ENCODE measurements around the gene HOXD9. TPM values are rescaled to one million over a fixed set of nuclear protein-coding genes. Genes with fewer than 3 reads are reported as not detected.
A peak's percentile ranks its signal among the peaks of the same experiment; 100 is the strongest.

HOXD9 gene
- total RNA-seq, 1 donor from 2014 or later = not detected

DNA sequence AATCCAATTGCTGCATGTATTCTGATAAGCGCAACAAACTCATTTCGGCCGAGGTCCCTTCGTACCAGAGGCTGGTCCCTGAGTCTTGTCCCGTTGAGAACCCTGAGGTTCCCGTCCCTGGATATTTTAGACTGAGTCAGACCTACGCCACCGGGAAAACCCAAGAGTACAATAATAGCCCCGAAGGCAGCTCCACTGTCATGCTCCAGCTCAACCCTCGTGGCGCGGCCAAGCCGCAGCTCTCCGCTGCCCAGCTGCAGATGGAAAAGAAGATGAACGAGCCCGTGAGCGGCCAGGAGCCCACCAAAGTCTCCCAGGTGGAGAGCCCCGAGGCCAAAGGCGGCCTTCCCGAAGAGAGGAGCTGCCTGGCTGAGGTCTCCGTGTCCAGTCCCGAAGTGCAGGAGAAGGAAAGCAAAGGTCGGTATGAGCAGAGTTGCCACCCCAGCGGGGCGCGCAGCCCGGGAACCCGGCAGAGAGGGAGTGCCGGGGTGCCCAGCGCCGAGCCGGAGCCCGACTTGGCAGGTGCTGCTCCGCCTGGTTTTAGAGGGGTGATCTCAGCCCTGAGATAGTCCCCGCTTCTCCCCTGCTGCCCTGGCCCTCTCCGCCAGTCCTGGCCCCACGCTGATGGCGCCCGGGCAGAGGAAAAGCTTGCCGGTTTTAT lies 5.2 kb upstream of the HOXD9 start:
- no peak for DNase-seq (ENCODE audit: missing footprints)
- ATAC-seq = no peak
- intact Hi-C loops (cut with DNase I) = no loop called here

DNA sequence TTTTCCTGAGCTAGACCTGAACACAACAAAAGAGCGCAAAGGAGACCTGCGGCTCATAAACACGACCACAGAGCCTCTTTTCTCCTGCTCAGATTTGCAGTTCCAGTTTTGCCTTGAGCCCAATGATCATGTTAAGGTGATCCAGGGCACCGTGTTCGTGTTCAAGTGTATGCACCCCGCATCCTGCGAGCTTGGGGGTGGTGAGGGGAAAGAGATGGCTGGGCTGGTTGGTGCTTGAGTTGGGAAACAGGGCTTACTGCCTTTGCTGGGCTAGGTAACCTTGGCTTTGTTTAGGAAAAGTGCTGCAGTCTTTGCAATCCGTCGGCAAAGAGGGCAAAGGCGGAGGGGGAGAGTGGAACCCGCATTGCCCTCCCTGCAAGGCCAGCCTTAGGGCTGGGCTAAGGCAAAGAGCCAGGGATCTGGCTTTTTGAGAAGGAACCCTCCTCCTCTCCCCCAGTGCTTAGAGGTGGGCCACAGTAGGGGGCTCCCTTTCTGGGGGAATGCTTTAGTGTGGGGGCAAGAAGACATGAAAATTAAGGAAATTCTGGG lies 4.6 kb upstream of the HOXD9 start:
- intact Hi-C loops (cut with DNase I) = no loop called here
- DNase-seq (ENCODE audit: missing footprints) = no peak
- ATAC-seq = no peak

DNA sequence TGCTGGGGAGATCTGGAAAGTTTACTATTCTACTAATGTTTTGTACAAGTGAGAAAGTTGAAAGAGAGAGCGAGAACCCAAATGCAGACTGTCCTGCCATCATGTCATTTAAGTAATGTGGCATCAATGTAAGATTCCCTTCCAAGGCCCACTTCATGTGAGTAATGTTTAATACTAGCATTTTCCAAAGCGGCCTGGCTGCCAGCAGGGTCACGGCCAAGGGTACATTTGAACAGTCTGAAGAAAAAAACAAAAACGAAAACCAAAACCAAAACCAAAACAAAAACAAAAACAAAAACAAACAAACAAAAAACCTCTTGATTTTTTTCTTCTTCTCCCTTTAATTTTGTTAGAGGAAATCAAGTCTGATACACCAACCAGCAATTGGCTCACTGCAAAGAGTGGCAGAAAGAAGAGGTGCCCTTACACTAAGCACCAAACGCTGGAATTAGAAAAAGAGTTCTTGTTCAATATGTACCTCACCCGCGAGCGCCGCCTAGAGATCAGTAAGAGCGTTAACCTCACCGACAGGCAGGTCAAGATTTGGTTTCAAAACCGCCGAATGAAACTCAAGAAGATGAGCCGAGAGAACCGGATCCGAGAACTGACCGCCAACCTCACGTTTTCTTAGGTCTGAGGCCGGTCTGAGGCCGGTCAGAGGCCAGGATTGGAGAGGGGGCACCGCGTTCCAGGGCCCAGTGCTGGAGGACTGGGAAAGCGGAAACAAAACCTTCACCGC lies 3.7 kb upstream of the HOXD9 start:
- DNase-seq (ENCODE audit: missing footprints) = no peak
- no peak for ATAC-seq
- intact Hi-C loops (cut with DNase I) = no loop called here

DNA sequence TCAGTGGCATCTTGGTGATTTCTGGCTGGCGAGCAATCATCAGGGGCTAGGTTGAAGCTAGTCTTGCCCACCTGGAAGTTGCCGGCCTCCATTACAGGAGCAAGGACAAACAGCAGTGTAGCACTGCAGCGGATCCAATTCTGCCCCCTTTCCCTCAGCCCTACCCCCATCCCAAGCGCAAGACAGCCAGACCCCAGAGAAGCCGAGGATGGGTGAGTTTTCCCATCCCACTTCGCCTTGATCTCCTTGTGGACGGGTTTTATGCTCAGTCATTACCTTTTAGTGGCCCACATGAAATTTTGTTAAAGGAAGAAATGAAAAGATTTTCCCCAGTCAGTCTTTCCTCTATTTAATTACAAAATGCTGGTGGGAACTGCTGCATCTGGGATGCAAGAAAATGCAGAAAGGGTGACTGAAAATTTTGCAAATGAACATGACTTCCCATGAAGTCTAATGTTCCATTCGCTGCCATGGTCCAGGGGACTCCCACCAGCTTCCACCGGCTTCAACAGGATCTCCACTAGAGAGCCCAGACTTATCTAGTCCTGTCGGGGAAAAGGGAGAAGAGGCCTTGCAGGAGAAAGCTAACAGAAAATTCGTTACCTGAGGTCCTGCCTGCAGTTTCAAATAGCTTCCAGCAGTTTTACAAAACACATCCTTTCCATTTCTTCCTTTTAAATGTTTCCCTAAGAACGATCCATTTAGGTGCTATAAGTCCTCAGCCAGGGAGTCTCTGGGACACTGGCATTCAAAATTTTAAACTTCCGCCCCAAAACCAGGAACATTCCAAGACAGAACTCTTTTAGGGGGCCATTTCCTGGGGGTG lies 1.9 kb upstream of the HOXD9 start:
- ATAC-seq = no peak
- no peak for DNase-seq (ENCODE audit: missing footprints)
- intact Hi-C loops (cut with DNase I) = no loop called here

DNA sequence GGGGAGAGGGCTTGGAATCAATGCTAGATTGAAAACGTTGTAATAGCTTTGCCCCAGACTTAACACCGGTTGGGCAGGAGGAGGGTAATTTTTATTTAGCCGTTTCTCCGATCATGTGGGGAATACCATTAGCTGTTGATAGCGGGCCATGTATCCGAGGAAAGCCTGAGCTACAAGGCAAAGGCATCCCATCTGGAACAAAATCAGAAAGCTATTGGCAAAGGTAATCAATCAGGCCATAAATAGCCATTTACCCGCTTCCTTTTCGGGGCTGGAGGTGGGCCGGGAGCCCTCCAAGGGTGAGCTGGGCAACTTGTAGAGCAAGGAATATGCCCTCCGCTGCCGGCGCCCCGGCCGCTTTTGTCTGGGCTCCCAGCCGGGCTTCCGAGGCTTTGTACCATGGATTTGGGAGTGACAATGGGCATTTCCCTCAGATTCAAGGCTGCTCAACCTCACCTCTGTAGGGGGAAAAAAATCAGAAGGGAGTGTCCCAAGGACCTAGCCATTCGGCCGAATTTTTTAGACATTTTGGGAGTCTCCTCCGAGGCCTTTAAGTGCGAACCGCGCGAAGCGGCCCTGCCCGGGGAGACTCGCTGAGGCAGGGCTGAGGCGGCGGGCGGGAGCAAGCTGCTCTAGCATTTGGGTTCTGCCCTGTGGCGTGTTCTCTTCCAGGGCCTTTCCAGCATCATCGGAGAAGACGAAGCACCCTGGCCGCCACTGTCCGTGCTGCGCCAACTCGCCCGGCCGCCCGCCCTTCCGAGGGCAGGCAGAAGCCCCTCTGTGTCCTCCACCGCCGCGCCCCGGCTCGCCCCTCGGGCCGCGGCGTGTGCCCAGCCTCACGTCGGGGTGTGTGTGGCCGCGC lies 1.1 kb upstream of the HOXD9 start:
- DNase-seq (ENCODE audit: missing footprints) (no peak), ATAC-seq (no peak)
- intact Hi-C loops (cut with DNase I) = no loop called here

DNA sequence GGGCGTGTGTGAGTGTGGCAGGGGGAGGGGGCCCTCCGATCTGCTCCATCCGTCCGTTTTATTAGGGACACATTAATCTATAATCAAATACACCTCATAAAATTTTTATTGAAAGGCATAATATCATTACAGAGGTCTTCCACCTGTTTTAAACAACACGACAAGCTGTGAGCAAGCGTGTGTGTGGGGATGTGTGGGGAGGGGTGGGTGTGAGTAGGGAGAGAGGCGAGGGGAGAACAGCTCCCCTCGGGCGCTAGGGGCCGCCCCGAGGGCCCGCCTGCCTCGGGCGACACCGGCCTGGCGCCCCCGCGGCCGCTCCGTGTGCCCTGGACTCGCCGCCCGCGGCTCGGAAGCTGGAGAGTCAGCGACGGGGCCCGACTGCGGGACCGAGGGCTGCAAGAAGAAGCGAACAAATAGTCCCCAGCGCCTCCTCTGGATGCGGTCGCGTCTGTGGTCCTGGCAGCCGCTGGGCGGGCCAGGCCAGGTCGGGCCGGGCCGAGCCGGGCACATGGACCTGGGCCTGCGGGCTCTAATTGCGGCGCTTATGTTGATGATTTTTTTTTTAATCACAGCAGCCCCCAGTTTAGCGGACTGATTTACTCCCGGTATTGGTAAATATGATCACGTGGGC lies 352 bp upstream of the HOXD9 start:
- ATAC-seq = no peak
- DNase-seq (ENCODE audit: missing footprints) = peak; percentile 80

DNA sequence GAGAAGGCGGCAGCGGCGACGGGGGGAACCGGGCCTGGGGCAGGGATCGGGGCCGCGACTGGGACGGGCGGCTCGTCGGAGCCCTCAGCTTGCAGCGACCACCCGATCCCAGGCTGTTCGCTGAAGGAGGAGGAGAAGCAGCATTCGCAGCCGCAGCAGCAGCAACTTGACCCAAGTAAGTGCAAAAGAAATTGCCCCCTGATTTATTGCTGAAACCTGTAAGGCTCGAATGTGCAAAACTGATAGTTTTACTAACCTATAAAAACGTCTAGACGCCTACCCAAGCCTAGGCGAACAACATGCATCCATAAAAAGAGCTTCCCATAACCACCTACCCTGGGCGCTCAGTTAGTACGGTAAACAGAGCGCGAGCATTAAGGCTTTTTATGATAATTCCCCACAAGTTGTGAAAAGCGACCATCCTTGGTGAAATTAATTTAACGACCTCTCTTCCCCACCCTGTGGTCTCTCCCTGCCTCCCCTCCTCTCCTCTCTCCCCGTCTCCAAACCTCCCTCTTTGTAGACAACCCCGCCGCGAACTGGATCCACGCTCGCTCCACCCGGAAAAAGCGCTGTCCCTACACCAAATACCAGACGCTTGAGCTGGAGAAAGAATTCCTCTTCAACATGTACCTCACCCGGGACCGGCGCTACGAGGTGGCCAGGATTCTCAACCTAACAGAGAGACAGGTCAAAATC lies 1.0 kb downstream of the HOXD9 start:
- DNase-seq (ENCODE audit: missing footprints) (no peak), ATAC-seq (no peak)

More for the DNA sequence above, 352 bp upstream of the HOXD9 start:
- intact Hi-C loops (cut with DNase I) = no loop called here

DNA sequence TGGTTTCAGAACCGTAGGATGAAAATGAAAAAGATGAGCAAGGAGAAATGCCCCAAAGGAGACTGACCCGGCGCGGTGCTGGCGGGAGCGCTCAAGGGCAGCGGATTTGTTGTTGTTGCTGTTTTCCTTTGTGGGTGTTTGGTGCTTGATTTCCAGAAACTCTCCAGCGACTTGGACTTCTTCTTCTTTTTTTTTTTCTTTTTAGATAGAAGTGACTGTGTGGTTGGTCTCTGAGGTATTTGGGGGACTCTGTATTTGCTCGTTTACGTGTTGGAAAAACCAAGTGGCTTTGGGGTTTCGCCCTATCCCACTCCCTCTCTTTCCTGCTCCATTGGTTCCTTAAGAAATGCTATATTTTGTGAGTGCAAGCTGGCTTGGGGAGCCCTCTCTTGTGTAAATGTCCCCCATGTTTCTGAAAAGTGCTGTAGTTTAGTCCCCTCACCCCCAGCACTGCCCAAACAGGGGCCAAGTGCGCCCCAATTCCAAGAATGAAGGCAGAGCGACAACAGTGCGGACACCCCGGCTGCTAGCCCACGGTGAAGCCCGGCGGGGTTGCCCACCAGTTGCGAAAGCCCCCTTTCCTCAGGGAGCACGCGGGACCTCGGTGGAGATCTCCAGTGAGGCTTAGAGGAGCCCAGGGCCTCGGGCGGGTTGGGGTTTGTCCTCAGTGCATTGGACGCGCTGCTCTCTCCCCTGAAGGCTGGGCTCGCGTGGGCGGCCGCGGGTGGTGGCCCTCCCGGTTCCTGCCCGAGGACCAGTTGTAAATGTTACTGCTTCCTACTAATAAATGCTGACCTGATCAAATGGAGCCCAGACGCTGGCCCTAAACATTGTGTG lies 1.8 kb downstream of the HOXD9 start:
- ATAC-seq (no peak), DNase-seq (ENCODE audit: missing footprints) (no peak)
- intact Hi-C loops (cut with DNase I) = no loop called here

More for the DNA sequence above, 1.0 kb downstream of the HOXD9 start:
- intact Hi-C loops (cut with DNase I) = no loop called here

DNA sequence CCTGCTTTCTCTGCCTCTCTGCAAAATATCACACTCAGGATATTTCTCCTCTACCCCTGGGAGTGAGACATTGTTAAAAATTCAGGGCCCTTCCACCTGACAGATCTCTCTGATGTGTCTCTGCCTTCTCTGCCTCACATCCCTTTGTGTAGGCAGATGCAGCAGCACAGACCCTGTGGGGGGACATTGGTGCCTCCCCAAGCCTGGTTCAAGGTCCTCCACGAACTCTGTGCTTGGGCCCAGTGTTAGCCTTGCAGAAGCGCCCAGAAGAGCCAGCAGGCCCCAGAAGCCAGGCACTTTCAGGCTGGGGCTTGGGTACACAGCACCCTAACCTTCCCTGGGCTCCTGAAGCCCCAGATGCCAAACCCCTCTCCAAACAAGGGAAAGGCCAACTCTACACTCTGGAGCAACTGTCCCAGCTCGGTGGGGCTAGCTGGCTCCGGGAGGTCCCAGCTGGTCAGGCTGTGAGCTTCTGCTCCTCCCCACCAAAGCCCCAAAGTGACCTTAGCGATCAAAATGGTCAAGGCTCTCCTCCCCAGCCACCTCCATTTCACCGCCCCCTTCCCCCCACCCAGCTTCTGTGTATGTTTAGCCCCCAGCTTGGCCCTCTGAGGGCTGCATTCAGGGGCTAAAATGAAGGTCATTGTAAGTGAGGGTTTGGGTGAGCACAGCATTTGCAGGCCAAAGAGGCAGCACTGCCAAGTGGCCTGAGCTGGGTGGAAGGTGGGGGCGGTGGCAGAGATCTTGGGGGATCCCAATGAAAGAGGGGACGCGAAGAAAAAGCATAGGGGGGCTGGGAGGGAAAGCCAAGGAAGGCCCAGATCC lies 2.6 kb downstream of the HOXD9 start:
- intact Hi-C loops (cut with DNase I) = loop anchor here (5.0 kb wide), 3 partner anchors 427 to 687 kb away; no protein-coding TSS in a partner anchor
- ATAC-seq = no peak

DNA sequence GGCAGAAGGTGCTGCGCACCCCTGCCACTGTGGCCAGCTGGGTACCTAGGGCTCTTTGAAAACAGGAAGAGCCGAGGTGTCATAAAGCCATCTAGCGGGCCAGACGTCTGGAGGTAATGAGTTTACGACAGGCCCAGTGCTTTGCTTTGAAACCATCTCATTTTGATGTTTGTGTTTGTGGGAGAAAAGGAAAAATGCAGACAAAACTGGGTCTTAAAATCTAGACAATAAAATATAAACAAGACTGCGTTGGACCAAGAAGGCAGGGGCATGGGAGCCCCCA lies 3.2 kb downstream of the HOXD9 start:
- intact Hi-C loops (cut with DNase I) = loop anchor here (2.0 to 5.0 kb wide), 5 partner anchors 427 to 1023 kb away; no protein-coding TSS in a partner anchor
- ATAC-seq = no peak

More for the DNA sequence above, 2.6 kb downstream of the HOXD9 start:
- no peak for DNase-seq (ENCODE audit: missing footprints)

DNA sequence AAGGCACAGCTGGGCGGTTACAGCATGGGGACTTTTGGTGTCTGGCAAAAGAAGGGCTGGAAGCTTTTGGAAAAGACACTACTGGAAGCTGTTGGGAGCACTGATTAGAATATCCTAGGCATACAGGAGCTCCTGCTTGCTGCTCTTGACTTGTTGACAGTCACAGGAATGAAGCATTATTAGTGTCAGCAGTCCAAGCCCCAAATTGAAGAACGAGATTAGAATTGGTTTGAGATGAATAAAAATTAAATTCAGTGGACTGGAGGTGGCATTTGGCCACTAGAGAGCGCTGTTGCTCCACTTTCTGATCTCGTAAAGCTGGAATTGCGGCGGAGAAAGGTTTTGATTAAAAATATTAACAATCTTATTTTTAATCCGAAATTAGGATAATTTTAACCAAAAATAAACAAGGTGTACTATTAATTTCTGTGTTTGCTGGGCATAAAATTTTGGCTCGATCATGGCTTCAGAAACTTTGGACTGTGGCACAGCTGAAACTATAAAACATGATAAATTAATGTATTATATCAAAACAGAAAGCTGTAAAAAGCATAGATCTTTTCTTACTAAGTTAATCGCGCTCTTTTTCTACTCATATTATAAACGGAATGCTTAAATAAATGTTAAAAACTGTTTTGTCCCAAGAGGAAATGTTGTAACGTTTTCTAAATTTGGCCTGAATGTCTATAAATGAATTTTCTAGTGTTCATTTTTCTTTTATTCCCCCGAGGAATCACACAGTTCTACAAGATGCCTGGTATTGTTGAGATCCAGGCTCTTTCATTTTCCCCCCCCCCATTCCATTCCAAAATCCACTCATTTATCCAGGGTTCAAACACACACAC lies 4.6 kb downstream of the HOXD9 start:
- ATAC-seq = no peak
- intact Hi-C loops (cut with DNase I) = loop anchor here (2.0 to 5.0 kb wide), 5 partner anchors 425 to 1022 kb away; no protein-coding TSS in a partner anchor
- no peak for DNase-seq (ENCODE audit: missing footprints)

More for the DNA sequence above, 3.2 kb downstream of the HOXD9 start:
- no peak for DNase-seq (ENCODE audit: missing footprints)

DNA sequence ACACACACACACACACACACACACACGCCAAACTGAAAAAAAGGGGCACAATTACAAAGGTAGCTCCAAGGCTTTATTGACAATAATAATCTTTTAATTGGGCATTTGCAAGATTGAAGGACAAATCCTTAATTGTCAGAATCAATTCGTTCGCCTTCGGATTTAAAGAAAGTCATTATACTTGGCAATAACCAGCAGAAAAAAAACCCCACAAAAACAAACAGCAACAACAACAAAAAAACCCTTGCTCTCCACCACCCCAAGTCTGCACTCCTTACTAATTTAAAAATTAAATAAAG lies 5.2 kb downstream of the HOXD9 start:
- no peak for DNase-seq (ENCODE audit: missing footprints)
- ATAC-seq = no peak
- intact Hi-C loops (cut with DNase I) = loop anchor here (2.0 to 5.0 kb wide), 5 partner anchors 425 to 1021 kb away; no protein-coding TSS in a partner anchor

DNA sequence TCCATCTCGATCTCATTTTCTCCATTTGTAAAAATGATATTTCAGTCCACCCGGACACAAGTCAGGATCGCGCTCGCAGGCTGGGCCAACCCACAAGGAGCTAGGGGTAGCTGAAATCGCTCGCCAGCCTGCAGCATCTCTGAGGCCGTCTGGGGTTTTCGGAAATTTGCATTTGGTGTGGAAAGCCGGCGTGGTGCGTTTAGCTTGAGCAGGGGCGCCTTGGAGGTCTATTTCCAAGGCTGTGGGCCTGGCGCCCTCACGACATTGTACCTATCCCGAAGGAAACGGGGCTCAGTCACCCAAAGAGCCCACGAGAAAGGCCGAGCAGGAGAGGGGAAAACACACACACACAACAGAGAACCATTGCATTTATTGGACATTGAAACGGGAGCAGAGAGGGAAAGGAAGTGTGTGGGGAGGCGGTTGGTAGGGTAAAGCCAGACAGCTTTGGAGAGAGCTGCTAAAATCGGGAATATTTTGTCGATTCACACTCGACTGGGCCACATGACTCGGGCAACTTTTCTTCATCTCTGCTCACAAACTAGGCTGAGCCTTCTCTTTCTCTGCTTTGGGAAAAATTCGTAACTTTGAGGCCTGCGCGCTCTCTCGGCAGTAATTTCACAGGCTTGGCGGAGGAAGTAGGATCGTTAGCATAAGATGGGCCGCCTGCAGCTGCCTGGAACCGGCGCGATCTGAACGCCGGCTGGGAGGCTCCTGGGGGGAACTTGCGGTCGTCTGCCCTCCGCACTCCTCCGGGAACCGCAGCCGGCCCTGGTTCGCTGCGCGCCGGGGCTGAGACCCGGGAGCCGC lies 5.9 kb downstream of the HOXD9 start:
- ATAC-seq (no peak), DNase-seq (ENCODE audit: missing footprints) (no peak)
- intact Hi-C loops (cut with DNase I) = loop anchor here (5.0 kb wide), 3 partner anchors 424 to 684 kb away; no protein-coding TSS in a partner anchor

Measured in Right ventricle myocardium inferior (tissue), 1 donor.